ENCODE results near the gene MRPL51.

DNA sequence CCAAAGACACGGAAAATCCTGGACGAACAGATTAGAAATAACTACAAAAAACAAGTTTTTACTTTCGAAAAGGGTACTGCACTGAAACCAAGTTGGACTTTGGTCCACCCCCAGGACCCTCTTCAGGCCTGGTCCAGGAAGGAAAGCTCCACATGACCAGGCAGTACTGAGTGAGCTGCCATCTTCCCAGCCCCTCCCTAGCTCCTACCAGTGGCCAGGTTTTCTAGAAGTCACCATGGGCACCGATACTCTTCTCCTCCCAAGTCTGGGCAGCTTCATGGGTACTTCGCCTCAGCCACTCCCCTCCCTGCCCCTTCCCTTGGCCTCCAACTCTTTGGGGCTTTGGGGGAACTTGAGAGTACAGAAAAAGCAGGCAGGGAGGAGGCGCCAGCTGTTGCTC, 29.2 kb downstream of the MRPL51 start:
- TF ChIP-seq, protein P1, sequence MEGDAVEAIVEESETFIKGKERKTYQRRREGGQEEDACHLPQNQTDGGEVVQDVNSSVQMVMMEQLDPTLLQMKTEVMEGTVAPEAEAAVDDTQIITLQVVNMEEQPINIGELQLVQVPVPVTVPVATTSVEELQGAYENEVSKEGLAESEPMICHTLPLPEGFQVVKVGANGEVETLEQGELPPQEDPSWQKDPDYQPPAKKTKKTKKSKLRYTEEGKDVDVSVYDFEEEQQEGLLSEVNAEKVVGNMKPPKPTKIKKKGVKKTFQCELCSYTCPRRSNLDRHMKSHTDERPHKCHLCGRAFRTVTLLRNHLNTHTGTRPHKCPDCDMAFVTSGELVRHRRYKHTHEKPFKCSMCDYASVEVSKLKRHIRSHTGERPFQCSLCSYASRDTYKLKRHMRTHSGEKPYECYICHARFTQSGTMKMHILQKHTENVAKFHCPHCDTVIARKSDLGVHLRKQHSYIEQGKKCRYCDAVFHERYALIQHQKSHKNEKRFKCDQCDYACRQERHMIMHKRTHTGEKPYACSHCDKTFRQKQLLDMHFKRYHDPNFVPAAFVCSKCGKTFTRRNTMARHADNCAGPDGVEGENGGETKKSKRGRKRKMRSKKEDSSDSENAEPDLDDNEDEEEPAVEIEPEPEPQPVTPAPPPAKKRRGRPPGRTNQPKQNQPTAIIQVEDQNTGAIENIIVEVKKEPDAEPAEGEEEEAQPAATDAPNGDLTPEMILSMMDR (IDR thresholded peaks at IDR 0.05; ENCODE audit: low read depth, low read length) = no peak
- TF ChIP-seq EZH2phosphoT487 (IDR thresholded peaks at IDR 0.05; ENCODE audit: low read depth) = no peak
